Measurements from ENCODE around the gene RNLS. TPM values are rescaled to one million over a fixed set of nuclear protein-coding genes. Genes with fewer than 3 reads are reported as not detected.

RNLS gene
- total and polyA plus RNA-seq, 2 of the 8 experiments (the other 6 are each of a cell fraction or from before 2014, with no cell fraction given) = 7.5 to 12.7 TPM

- H3K27ac ChIP-seq (ENCODE audit: low read depth, low read length) = no peak overlapping the region
- H3K4me1 ChIP-seq (replicated peaks in 1 of 4; ENCODE audit: control insufficient read depth in 3 of 4, insufficient read depth in 4 of 4, low read length in 3 of 4) = peaks cover 0 to 7% (median 5%) of the 10 kb centered on the region in 4 experiments; a peak in 4 of 7 replicates
- H3K23ac ChIP-seq (ENCODE audit: insufficient read length) = no peak overlapping the region
- no peak overlapping the region for H3K9ac ChIP-seq (replicated peaks in 1 of 4; ENCODE audit: extremely low read depth in 1 of 4, low read depth in 3 of 4, low read length in 3 of 4)
- 79% methylated on average over 2 of the region's 2 CpGs; no CpG with 5 or more reads in 1 of the 2 experiments for WGBS, 2 experiments (ENCODE audit: extremely low coverage in 1 of 2, insufficient coverage in 1 of 2, insufficient read length in 1 of 2, insufficient replicate concordance in 2 of 2, low coverage in 1 of 2, low lambda C conversion rate in 2 of 2, missing lambda C conversion rate in 1 of 2)
- no peak overlapping the region for H2BK12ac ChIP-seq (ENCODE audit: low read depth, low read length)
- H3K56ac ChIP-seq (replicated peaks; ENCODE audit: insufficient read length, low read depth, low read length) = no peak overlapping the region
- no peaks in the 10 kb centered on the region for H3K79me1 ChIP-seq (ENCODE audit: low read depth, low read length)
- no peak overlapping the region for H4K5ac ChIP-seq (ENCODE audit: insufficient read length, low read depth, low read length)
- H3K14ac ChIP-seq (ENCODE audit: insufficient read length) = no peak overlapping the region
- H2BK5ac ChIP-seq (ENCODE audit: low read depth, low read length) = no peak overlapping the region
- no peak for DNase-seq (ENCODE audit: low read depth in 1 of 2, low spot score in 2 of 2)
- no peak overlapping the region for H3K18ac ChIP-seq (ENCODE audit: extremely low read depth, low read length)
- H3K4ac ChIP-seq (replicated peaks; ENCODE audit: insufficient read length, low read depth, low read length) = no peak overlapping the region
- no peak overlapping the region for H2BK120ac ChIP-seq (replicated peaks; ENCODE audit: low read depth, low read length)
- peaks cover 6 to 8% of the 10 kb centered on the region in 2 experiments; a peak in 3 of 4 replicates for H3K9me3 ChIP-seq (ENCODE audit: insufficient read depth in 2 of 2, low read depth in 1 of 2, low read length in 1 of 2)
- FAIRE-seq = no peak
- no peak overlapping the region for H2BK20ac ChIP-seq (ENCODE audit: low read length)
- H3K27me3 ChIP-seq (replicated peaks in 1 of 4; ENCODE audit: control insufficient read depth in 3 of 4, extremely low read depth in 1 of 4, insufficient read depth in 3 of 4, low read length in 3 of 4) = no peaks in the 10 kb centered on the region
- POLR2A ChIA-PET (ENCODE audit: partially characterized antibody) = no interaction called here
- CTCF ChIA-PET (ENCODE audit: partially characterized antibody) = interaction anchor here (0.8 to 1.0 kb wide), 2 partner anchors 78 to 284 kb away, joined by 3 read pairs; no protein-coding TSS in a partner anchor
- H3K4me2 ChIP-seq (ENCODE audit: insufficient read depth in 1 of 2, low read depth in 2 of 2, low read length in 2 of 2) = no peak overlapping the region
- no peak overlapping the region for H2AFZ ChIP-seq (ENCODE audit: low read length)
- no peak overlapping the region for H2AK5ac ChIP-seq (ENCODE audit: low read depth, low read length)
- H3K36me3 ChIP-seq (ENCODE audit: control insufficient read depth in 2 of 4, insufficient read depth in 4 of 4, low read length in 3 of 4) = no peaks in the 10 kb centered on the region
- no peak overlapping the region for H4K8ac ChIP-seq (ENCODE audit: extremely low read depth, insufficient read depth, low read length)
- H3K4me3 ChIP-seq (ENCODE audit: extremely low read depth in 1 of 4, insufficient read depth in 2 of 4, low read depth in 3 of 4, low read length in 4 of 4) = no peak overlapping the region
- no peak overlapping the region for H2BK15ac ChIP-seq (ENCODE audit: low read length)
- H4K20me1 ChIP-seq (replicated peaks in 1 of 2; ENCODE audit: control insufficient read depth in 1 of 2, insufficient read depth in 2 of 2, low read length in 2 of 2) = no peaks in the 10 kb centered on the region
- H4K91ac ChIP-seq (replicated peaks; ENCODE audit: insufficient read length, low read length) = no peak overlapping the region
- no peaks in the 10 kb centered on the region for H3K79me2 ChIP-seq (ENCODE audit: control insufficient read depth in 1 of 2, insufficient read depth in 2 of 2, low read length in 2 of 2)
- H3K23me2 ChIP-seq (ENCODE audit: low read depth, low read length) = 0 out of 2 replicates have a peak, but pooled peaks cover 2% of the 10 kb centered on the region
- TF ChIP-seq RFX5 (IDR thresholded peaks at IDR 0.05; ENCODE audit: borderline replicate concordance, low read depth, low read length) = no peak
- no peak for TF ChIP-seq SP2 (IDR thresholded peaks at IDR 0.05; ENCODE audit: low read length)
- no peak for TF ChIP-seq EGR1 (IDR thresholded peaks at IDR 0.05; ENCODE audit: borderline replicate concordance, low read depth, low read length)
- no peak for TF ChIP-seq CTBP2 (IDR thresholded peaks at IDR 0.05; ENCODE audit: borderline replicate concordance, insufficient read depth, insufficient read length, low read length)
- no peak for TF ChIP-seq NANOG (IDR thresholded peaks at IDR 0.05; ENCODE audit: insufficient read depth, low read depth, low read length, poor library complexity, severe bottlenecking)
- TF ChIP-seq RBBP5 (IDR thresholded peaks at IDR 0.05; ENCODE audit: borderline replicate concordance, low read depth, low read length) = no peak
- no peak for TF ChIP-seq RAD21 (IDR thresholded peaks at IDR 0.05 in 1 of 2, conservative IDR thresholded peaks at IDR 0.05 in 1 of 2; ENCODE audit: low read depth in 2 of 2, low read length in 2 of 2)
- TF ChIP-seq NRF1 (IDR thresholded peaks at IDR 0.05; ENCODE audit: low read depth, low read length) = no peak
- TF ChIP-seq CEBPB (IDR thresholded peaks at IDR 0.05; ENCODE audit: low read depth, low read length) = no peak
- no peak for TF ChIP-seq SIN3A (conservative IDR thresholded peaks at IDR 0.05 in 1 of 2, IDR thresholded peaks at IDR 0.05 in 1 of 2; ENCODE audit: low read depth in 1 of 2, low read length in 2 of 2)
- TF ChIP-seq PHF8 (conservative IDR thresholded peaks at IDR 0.05; ENCODE audit: low read depth, low read length) = no peak
These were observed 108.9 kb downstream of the RNLS start for GRCh38 chr10:88473989-88474883.
